ELF-1 (cell line): ENCODE results near the gene TCTA.
"Not testable (repeated sequence)": the region's sequence is repeated elsewhere in the genome, so short reads cannot be mapped to it uniquely, and the experiment has no call there.

Source experiments
- DNase-seq: peaks from one replicate; pipeline ENCODE4 v3.0.0-alpha.2; 2016; ENCODE audit warnings: low read depth, low spot score

The TCTA gene, protein sequence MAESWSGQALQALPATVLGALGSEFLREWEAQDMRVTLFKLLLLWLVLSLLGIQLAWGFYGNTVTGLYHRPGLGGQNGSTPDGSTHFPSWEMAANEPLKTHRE

DNA sequence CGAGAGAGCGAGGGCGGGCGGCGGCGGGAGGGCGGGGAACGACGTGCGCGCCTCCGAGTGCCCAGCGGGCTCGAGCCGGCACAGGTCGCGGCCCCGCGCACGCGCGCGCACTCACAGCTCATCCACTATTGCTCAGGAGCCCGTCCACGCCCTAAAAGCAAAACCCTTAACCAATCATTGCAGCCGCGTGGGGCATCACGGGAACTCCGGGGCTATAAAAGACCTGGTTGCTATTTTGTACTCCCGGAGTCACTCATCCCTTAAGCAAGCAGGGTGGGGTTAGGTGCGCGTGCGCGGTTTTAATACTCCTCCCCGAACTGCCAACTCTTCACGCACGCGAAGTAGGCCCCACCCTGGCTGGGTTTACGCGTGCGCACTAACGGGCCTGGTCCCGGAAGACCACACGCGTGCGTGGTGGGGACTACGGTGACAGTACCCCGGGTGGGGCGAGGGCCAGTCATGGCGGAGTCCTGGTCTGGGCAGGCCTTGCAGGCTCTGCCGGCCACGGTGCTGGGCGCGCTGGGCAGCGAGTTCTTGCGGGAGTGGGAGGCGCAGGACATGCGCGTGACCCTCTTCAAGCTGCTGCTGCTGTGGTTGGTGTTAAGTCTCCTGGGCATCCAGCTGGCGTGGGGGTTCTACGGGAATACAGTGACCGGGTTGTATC, at the start of gene TCTA, which contains the start of gene RHOA:
TSS of gene TCTA (plus strand) at position 456 of the 664 bp plus-strand sequence. CDS start at position 460, 4 bp downstream.
TSS of gene RHOA (minus strand) at position 9 of the 664 bp plus-strand sequence. CDS start 36,387 bp downstream, outside the sequence.
- peak; percentile 99 for DNase-seq

DNA sequence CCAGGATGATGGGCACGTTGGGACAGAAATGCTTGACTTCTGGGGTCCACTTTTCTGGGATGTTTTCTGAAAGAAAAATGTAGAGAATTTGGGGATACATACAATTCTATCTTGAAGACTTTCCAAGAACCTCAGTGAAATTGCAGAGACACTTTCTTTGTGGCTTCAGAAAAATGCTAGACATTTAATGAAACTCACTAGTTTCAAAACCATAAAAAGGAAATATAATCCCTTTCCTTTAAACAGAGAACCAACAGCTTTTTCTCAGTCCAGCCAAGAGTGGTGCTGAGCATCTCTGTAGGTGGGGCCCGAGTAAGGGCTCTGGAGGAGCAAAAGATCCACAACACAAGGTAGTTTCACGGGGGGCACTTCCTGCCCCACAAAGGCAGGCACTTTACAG, 49.7 kb upstream of the TCTA start:
- DNase-seq = no peak

DNA sequence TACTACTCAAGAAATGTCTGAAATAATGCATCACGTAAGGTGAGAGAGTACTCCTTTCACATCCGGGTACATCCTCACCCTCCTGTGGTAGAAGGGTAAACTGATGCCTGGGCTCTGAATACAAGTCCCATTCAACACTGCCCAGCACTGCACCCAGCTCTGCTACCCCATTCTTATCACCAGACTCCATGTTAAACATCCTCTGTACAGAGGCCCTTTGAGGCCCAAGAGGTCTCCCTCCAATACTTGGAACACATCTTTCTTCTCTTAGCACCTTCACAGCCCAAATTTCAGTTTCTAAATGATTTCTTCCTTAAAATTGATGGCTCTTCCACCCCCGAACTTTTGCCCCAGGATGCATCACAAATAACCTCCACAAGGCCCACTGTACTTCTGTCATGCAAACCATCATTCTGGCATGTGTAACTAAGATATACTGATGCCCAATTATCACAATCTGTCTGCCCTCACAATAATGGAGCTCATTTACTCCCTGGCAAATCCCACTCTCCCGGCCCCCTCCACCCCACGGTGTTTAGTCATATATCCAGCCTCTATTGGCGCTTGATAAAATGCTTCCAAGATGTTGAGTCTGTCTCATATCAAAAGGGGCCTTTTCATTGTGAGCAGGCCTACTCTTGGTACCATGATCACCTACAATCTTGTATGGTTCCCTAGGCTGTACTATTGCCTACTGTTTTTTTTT, 41.5 kb upstream of the TCTA start:
- DNase-seq = no peak

DNA sequence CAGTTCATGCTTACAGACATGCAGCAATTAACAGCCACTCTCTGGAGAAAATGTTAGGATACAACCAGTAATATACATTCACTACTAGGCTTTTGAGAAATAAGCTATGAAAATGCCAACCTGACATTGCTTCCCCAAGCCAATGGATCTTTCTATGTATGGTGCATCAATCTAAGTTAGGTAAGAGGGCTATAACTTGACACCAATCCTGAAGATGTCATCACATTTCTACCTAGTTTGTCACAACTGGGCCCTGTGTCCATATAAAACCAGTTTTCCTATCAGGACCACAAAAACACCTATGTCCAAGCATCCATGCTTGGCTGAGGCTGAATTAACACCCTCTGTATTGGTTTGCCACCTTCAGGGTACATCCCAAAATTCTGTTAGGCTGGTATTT, 40.3 kb upstream of the TCTA start:
- no peak for DNase-seq

DNA sequence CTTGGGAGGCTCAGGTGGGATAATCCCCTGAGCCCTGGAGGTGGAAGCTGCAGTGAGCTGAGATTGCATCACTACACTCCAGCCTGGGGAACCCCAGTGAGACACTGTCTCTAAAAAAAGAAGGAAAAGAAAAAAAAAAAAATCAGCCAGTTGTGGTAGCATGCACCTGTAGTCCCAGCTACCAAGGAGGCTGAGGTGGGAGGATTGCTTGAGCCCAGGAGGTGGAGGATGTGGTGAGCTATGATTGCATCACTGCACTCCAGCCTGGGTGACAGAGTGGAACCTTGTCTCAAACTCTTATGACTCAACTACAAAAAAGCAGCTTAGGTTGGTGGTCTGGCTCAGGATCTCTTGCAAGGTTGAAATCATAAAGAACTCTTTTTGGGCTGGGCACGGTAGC, 34.7 kb upstream of the TCTA start:
- DNase-seq = no peak

DNA sequence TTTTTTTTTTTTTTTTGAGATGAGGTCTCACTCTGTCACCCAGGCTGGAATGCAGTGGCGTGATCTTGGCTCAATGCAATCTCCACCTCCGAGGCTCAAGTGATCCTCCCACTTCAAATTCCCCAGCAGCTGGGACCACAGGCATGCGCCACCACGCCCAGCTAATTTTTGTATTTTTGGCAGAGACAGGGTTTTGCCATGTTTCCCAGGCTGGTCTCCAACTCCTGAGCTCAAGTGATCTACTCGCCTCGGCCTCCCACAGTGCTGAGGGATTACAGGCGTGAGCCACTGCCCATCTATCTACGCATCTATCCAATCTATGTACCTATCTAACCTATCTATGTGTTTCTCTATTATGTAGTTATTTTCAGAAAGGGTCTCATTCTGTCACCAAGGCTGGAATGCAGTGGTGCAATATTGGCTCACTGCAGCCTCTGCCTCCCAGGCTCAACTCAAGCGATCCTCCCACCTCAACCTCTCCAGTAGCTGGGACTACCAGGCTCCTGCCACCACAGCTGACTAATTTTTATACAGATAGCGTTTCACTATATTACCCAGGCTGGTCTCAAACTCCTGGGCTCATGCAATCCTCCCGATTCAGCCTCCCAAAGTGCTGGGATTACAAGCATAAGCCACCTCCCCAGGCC, 33.9 kb upstream of the TCTA start:
- no peak for DNase-seq

DNA sequence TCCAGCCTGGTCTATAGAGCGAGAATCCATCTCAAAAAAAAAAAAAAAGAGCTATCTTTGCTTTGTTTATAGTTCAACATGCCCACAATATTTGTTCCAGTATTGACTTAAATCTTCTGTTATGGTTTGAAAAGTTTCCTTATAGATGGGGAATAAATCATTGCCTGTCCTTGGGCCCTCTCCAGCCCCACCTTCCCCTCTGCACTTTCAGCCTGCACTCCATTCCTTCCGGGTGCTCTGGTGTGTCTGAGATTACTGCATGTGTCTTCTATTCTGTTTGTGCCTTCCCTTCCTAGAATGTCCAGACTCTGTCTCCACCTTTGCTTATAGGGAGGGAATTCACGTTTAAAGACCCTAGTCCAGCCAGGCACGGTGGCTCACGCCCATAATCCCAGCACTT, 28.8 kb upstream of the TCTA start:
- no peak for DNase-seq

DNA sequence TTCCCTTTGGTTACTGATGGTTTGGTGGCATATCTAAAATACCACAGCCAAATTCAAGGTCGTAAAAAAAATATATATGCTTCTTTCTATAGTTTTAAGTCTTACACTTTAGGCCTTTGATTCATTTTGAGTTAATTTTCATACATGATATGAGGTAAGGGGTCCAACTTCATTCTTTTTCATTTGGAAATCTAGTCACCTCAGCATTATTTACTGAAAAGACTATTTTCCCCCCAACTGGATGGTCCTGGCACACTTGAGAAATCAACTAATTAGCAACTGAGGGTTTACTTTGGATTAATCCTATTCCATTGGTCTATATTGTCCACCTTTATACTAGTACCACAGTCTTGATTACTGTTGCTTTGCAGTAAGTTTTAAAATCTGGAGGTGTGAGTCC, 26.6 kb upstream of the TCTA start:
- DNase-seq = no peak

DNA sequence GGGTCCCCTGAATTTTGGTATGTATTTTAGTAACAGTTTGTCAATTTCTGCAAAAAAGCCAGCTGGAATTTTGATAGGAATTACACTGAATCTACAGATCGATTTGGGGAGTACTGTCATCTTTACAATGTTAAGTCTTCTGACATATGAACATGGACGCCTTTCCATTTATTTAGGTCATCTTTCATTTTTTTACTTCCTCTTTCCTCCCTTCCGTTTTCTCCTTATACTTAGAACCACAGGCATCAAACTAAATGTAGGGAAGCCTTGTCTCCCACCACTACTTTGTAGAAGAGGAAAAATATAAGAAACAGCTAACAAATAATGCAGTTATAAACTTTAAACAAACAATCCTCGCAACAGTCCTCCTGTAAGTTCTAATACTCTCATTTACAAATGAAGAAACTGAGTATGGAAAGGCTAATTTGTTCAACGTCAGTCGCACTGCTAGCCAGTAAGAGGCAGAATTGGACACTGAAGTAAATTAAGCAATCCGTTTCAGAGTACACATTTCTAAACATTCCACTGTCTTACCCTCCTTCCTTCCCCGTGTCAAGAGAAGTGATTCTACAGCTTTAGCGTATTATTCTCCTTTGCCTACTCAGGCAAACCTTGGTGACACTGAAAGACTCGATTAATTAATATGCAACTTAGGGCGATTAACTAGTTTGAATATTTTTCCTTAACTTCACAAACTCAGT, 26.0 kb upstream of the TCTA start:
- no peak for DNase-seq

DNA sequence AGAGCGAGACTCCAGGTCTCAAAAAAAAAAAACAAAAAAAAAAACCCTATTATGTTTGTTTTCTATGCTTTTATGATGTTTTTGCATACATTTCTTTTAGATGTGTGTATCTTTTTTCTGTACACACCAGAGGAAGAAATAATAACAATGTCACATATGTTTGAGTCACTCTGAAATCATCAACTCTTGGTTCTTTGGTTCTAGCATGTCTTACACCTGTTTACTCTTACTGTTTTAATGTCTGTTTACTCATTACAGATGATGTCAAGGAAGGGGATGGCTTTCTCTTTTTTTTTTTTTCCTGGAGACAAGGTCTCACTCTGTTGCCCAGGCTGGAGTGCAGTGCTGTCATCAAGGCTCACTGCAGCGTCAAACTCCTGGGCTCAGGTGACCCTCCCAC, 24.5 kb upstream of the TCTA start:
- DNase-seq = no peak

DNA sequence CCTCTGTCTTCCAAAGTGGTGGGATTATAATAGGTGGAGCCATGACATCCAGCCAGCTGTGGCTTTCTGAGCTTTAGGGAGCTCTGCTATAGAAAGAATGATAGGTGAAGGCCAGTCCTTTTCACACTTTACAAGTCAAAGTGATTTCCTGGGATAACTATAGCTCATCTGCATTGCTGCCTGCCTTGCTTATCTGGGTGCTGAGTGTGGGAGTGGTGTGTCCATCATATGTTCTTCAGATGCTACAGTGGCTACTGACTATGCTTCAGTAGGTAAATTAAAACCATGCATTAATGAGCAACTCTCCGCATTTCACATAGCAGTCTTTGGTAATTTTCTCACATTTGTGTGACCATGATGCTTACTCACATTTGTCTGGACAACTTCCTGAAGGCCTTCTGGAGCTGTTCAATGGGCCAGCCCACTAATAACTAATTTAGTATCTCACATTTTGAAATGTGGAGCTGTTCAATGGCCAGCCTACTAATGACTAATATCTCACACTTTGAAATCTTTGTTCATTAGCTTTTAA, 23.9 kb upstream of the TCTA start:
- DNase-seq = no peak

DNA sequence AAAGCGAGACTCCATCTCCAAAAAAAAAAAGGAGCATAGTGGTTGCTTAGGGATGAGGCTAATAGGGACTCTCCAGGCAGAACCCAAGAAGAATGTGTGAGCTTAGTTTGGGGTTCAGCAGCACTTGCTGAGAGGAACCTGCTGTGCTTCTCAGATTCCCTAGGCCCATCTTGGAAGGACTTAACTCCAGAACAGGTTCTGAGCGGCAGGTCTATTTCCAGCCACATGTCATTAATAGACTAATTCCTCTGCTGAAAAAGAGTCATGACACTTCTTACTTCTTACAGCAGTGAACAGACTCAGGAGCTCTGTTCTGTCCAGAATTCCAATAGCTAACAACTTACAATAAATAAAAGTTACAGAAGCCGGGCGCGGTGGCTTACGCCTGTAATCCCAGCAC, 22.9 kb upstream of the TCTA start:
- no peak for DNase-seq

DNA sequence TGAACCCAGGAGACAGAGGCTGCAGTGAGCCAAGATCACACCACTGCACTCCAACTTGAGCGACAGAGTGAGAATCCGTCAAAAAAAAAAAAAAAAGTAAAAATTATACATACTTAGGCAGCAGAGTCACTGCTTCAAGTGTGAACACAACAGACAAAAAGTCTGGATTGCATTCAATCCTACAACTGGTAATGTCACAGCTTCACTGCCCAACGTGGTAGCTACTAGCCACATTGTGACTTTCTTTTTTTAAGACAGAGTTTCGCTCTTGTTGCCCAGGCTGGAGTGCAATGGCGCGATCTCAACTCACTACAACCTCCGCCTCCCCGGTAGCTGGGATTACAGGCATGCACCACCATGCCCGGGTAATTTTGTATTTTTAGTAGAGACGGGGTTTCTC, 20.9 kb upstream of the TCTA start:
- not testable (repeated sequence) for DNase-seq

DNA sequence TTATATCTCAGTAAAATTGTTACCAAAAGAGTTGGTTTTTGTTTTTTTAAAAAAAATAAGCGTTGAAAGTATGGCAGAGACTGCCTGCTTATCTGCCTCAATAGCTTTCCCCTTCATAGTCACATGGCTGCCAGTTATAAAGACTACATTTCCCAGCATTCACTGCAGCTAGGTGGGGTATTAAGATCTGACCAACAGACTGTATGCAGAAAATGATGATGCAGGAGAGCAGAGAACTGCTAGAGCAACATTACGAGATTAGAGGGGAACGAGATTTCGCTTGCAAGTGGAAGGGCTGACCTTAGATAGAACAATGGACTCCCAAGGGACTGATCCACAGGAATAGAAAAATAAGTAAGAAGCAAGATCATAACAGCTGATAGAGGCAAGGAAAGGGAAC, 14.8 kb upstream of the TCTA start:
- no peak for DNase-seq

DNA sequence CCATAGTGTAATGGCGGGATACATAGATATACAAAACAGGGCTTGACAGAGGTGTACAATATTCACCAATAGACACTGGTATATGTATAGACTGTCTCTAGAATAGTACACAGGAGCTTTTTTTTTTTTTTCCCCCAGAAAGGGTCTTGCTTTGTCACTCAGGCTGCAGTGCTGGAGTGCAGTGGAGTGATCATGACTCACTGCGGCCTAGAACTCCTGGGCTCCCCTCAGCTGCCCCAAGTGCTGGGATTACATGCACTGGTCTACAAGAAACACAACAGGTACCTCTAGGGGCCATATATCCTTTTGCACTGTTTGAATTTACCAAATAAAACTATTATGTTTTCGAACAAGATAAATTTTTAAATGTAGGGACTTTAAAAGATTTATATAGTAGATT, 12.8 kb upstream of the TCTA start:
- DNase-seq = no peak

DNA sequence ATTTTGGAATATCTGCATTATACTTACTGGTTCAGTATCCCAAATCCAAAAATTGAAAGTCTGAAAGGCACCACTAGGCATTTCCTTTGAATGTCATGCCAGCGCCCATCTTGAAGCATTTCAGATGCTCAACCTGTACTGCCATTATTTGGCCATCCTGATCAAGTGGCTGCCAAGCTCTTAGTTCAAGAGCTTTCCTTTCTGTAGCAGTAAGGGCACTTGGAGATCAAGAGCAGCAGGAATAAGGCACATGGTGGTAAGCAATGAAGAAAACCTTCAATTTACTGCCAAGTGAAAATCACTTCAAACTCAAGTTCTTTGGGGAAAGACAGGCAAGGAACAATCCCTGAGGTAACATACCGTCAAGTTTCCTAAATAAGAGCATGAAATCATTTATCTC, 10.5 kb upstream of the TCTA start:
- DNase-seq = no peak

DNA sequence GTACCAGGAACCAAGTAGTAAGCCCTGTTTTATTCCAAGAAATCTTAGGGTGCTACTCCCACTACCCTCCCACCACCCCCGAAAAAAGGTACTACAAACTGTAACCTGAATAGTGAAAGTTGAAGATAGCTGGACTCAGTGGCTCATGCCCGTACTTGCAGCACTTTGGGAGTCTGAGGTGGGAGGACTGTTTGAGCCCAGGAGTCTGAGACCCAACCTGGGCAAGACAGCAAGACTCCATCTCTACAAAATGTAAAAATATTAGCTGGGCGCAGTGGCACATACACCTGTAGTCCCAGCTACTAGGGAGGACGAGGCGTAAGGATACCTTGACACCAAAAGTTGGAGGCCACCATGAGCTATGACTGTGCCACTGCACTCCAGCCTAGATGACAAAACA, 8.3 kb upstream of the TCTA start:
- no peak for DNase-seq

DNA sequence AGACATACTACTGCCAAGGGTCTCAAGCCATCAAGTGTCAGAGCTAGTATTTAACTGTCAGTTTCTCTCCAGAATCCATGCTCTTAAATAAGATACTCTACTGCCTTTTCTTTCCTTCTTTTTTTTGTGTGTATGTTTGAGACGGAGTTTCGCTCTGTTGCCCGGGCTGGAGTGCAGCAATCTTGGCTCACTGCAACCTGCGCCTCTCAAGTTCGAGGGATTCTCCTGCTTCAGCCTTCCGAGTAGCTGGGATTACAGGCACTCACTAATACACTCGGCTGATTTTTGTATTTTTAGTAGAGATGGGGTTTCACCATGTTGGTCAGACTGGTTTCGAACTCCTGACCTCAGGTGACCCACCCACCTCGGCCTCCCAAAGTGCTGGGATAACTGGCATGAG, 6.7 kb upstream of the TCTA start:
- DNase-seq = not testable (repeated sequence)

DNA sequence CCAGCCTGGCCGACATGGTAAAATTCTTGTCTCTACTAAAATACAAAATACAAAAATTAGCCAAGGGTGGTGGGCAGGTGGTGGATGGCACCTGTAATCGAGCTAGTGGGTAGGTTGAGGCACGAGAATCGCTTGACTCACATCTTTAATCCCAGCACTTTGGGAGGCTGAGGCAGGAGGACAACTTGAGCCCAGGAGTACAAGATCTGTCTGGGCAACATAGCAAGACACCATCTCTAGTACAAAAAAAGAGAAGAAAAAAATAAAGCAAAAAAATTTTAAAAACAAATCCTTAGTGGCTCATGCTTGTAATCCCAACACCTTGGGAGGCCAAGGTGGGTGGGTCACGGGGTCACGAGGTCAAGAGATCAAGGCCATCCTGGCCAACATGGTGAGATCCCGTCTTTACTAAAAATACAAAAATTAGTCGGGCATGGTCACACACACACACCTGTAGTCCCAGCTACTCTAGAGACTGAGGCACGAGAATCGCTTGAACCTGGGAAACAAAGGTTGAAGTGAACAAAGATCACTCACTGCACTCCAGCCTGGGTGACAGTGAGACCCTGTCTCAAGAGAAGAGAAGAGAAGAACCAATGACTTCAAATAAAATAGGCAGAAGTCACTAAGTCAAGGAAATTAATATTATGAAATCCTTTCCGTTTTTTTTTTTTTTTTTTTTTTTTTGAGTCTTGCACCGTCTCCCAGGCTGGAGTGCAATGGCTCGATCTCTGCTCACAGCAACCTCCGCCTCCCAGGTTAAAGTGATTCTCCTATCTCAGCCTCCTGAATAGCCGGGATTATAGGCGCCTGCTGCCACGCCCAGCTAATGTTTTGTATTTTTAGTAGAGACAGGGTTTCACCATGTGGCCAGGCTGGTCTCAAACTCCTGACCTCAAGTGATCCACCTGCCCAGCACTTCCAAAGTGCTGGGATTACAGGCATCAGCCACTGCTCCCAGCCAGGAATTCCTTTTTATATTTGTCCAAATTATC, 5.4 kb upstream of the TCTA start:
- DNase-seq = no peak

DNA sequence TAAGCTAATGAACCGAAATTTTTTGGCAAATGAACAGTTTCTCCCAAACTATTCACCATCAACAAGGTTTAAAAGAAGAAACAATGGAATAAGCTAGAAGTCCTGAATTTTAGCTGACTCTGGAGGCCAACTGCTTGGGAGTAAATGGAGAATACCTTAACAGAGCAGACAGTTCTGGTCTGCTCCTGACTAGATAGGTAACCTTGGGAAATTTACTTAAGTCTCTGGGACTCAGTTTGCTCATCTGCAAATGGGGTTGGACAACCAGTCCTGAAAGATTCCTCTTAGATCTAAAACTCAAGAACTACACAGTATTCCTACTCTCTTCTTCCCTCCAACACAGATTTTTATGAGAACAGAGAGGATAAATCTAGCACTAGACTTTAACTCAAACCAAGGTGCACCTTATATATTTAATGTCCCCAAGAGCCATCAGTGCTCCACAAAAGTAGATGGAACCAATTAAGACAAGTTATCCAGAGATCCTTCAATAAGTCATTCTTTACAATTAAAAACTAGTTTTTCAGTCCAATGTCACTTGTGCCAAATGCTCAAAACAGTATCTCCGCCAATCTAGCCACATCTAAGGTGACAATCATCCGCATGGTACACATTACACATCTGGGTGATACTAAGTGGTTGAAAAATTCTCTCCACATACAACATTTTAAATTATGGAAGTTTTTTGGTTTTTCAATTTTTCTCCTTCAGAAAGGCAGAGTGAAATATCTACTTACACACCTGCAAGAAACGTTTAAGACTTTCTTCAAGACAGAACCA, 2.0 kb upstream of the TCTA start:
- DNase-seq = no peak
